ENCODE measurements around the gene DGCR6.
"Not testable (repeated sequence)": the region's sequence is repeated elsewhere in the genome, so short reads cannot be mapped to it uniquely, and the experiment has no call there.

The DGCR6 gene

DNA sequence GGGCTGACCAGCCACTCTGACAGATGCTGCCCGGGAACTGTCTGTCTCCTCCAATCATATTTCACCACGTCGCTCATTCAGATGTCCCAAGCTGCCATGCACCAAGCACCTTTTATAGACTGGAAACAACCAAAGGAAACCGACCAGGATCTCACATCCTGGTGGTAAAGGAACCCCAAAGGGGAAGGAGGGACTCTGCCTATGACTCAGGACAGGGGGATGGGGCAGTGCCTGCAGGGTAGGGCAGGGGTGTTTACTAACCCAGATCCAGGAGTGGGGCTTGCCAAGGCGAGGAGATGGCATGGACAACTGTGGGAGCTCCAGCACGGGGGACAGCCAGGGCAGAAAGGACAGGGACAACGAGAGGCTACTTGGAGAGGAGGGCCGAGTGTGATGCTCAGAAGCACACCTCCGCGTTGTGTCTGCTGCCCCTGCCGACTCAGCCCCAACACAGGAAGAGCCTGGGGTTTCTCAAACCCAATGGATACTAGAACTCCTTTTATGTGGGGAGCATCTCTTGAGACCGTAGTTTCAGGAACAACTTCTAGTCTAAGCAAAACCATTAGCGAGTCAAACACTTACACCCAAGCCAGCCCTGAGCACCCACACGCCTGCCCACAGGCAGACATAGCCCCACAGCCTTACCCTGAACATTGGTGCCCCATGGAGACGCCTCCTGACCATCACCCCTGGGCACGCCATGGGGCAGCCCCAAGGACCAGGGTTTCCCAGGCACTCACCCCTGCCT, 26.0 kb downstream of the DGCR6 start:
- DNase-seq: no peak

DNA sequence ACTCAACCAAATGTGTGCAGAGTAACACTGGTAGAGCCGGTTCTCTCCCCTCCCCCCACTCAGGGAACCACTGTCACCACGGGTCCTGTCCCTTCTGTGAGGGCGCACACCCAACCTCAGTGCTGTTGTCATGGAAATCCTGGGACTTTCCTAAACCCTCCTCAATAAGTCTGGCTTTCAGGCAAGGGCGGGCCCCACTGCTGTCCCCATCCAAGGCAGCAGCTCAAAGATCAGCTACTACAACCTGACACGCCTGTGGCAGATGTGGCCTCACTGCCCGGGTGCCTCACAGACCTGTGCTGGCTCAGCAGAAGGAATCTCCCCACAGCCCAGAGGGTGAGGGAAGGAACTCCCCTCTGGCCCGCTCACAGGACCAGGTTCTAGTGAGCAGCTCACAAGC, 27.8 kb downstream of the DGCR6 start:
- no peak for DNase-seq

DNA sequence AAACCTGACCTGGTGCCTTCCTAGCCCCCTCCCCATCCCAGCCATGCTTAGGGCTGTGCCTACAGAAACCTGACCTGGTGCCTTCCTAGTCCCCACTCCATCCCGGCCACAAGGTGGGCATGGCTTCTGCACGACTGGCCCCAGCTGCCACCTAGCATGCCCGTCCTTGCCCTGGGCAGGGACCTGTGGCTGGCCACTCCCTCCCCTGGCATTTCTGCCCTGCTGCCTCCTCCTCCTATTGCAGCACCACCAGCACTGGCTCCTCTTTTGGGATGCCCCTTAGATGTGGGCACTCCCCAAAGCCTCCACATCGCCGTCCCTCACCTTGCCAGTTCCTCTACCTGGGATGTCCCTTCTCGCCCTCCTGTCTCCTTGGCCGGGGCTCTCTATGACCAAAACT, 28.6 kb downstream of the DGCR6 start:
- not testable (repeated sequence) for DNase-seq

DNA sequence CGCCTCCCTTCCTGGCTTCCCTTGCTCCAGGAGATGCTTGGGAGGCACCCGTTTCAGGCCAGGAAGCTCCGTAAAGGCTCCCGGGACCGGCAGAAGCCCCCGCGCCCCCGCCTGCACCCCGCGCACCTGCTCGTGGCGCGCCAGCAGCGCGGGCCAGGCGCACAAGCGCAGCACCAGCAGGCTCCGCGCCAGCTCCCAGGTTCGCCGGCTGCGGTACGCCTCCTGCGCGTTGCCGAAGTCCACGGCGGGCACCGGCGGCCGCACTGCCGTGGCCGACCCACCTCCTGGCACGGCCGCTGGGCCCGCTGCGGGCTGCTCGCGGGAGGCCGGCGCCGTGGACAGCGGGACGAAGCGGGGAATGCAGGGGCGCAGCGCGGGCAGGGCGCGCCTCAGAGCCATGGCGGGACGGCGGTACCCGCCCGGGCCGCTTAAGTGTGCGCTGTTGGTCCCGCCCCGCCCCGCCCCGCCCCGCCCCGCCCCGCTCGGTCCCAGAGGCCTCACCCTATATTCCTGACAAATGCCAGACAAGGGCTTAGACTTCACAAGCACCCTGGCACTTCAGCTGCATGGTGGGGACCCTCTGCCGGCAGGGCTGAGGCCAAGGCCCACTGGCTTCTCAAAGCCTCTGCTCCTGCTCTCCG, 29.9 kb downstream of the DGCR6 start, which contains the start of gene PRODH:
PRODH (minus strand) TSS at position 405 of the 641 bp plus-strand sequence; CDS start at position 399, 6 bp downstream.
- no peak for DNase-seq

DNA sequence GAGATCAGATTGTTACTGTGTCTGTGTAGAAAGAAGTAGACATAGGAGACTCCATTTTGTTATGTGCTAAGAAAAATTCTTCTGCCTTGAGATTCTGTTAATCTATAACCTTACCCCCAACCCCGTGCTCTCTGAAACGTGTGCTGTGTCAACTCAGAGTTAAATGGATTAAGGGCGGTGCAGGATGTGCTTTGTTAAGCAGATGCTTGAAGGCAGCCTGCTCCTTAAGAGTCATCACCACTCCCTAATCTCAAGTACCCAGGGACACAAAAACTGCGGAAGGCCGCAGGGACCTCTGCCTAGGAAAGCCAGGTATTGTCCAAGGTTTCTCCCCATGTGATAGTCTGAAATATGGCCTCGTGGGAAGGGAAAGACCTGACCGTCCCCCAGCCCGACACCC, 32.6 kb downstream of the DGCR6 start:
- DNase-seq: not testable (repeated sequence)

DNA sequence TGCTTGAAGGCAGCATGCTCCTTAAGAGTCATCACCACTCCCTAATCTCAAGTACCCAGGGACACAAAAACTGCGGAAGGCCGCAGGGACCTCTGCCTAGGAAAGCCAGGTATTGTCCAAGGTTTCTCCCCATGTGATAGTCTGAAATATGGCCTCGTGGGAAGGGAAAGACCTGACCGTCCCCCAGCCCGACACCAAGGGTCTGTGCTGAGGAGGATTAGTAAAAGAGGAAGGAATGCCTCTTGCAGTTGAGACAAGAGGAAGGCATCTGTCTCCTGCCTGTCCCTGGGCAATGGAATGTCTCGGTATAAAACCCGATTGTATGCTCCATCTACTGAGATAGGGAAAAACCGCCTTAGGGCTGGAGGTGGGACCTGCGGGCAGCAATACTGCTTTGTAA, 41.0 kb downstream of the DGCR6 start:
- DNase-seq: not testable (repeated sequence)

DNA sequence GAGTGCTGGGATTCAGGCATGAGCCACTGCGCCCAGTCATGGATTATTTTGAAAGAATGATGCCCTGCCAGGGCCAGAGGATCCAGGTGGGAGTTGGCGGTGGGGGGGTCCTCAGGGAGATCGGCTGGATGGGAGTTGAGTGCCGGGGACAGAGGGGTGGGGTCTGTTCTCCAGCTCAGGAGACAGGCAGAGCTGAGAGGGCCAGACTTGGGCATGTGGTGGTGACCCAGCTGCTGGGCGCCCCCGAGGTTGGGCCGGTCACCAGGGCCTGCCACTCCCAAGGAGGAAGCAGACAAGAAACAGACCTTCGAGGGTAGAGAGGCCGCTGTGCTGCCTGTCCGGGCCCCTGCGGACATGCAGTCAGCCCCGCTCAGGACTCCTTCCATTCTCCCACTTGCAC, 41.8 kb downstream of the DGCR6 start:
- DNase-seq: no peak

DNA sequence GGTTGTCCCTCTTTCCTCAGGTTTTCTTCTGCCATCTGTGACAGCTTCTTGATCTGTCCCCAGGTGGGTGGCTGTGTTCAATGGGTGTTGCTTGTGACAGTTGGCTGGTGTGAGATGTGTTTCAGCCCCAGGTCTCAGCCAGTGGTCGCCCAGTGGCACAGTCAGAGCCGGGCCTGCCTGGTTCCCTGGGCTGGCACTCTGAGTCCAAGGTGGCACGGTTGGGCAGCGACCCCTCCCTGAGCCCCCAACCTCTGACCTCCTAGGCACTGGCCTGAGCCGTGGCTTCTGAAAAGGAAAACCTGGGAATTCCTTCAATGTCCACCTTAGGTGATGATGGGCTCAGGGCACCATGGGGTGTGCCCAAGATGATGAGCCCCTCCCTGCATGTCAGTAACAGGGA, 44.0 kb downstream of the DGCR6 start:
- no peak for DNase-seq

DNA sequence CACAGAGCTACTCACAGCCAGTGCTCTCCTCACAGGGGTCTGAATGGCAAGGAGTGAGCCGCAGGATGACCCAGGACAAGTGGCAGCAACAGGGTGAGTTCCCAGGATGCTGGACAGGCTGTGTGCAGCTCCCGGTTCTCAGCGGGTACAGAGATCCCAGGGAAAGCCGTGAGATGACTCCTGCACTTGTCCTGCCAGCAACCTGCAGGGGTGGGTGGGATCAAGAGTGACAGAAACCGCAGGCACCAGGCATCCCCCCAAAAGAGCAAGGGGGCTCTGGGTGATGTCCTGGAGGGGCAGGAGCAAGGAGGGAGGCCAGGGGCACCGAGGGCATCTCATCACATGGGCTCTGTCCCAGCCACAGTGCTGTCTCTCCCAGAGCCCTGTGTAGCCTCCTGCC, 45.9 kb downstream of the DGCR6 start:
- DNase-seq: no peak

DNA sequence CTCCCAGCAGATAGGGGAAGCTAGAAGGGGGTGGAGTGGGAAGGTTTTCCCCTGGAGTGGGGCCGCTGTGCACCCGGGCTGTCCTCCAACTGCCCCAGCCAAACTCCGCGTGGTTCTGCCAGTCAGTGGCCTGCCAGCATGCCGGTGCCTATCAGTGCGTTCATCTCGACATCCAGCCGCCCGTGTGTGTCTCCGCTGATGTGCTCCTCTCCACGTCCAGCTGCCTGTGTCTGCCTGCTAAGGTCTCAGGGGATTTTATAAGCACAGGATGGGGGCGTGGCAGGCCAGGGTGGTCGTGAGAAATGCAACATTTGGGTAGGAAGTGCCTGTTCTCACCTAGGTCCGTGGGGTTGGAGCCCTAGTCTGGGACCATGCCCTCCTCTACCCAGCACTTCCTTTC, 47.0 kb downstream of the DGCR6 start:
- DNase-seq: not testable (repeated sequence)

DNA sequence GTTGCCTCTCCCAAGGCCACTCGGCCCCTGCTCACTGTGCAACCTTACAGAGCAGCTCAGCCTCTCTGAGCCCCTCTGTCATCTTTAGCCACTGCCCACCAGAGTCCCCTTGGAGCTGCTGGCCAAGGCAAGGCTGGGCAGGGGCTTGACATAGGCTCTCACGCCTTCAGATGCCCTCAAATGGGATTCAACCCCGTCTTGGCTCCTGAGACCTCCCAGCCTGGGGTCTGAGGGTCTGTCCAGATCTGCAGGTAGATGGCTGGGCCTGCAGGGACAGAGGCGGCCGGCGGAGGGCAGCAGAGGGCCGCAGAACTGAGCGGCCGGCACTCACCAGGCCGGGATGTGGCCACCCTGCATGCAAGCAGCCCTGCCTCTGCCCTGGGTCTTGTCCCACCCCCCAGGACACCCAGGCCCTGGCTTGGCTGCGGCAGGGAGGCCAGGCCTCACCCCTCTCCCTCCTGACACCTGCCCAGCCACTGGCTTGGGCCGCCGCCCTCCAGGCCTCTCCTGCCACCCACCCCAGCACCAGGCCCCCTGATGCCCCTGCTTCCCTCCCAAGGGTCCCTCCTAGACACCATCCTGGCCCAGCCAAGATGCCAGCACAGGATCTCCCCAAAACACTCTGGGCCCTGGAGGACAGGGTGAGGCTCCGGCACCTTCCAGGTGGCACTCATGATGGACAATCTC, 48.3 kb downstream of the DGCR6 start:
- peak; percentile 49 for DNase-seq

DNA sequence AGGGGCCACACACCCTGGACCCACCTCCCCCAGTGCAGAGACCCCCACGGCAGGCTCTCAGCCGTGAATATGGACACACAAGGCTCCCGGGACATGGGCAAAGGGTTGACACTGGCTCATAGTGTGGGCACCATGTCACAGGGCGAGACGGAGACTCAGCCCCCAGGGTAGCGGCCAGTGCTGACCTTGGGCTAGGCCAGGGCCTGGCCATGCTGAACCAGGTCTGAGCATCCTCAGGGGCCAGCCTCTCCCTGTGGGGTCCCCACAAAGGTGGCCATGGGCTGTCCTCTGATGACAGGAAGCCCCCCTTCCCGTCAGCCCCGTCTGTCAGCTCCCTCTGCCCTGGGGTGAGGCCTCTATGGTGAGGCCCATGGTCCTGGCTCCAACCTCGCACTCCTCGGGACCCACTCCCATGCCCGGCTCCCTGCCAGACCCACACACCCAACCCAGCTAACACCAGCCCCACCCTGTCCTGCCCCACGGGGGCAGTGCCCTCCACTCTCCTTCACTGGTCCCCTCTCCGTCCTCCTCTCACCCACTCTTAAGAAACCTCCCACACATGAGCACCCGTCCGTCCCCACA, 49.0 kb downstream of the DGCR6 start:
- no peak for DNase-seq

DNA sequence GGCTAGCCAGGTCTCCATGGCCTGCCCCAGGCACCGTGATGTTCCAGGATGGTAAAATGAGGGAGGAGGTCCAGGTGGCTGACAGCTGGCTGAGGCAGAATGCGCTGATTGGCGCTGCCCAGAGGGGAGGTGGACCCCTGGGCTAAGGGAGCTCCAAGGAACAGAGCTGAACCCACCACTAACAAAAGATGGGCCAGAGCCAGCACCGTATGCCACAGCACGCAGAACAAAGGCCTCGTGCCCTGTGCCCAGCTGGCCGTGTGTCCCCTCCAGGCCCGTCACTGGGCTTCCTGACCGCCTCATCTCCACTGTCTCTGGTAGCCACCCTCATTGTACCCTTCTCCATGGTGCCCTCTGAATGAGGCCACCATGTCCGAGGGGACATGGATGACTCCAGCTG, 49.6 kb downstream of the DGCR6 start:
- no peak for DNase-seq

DNA sequence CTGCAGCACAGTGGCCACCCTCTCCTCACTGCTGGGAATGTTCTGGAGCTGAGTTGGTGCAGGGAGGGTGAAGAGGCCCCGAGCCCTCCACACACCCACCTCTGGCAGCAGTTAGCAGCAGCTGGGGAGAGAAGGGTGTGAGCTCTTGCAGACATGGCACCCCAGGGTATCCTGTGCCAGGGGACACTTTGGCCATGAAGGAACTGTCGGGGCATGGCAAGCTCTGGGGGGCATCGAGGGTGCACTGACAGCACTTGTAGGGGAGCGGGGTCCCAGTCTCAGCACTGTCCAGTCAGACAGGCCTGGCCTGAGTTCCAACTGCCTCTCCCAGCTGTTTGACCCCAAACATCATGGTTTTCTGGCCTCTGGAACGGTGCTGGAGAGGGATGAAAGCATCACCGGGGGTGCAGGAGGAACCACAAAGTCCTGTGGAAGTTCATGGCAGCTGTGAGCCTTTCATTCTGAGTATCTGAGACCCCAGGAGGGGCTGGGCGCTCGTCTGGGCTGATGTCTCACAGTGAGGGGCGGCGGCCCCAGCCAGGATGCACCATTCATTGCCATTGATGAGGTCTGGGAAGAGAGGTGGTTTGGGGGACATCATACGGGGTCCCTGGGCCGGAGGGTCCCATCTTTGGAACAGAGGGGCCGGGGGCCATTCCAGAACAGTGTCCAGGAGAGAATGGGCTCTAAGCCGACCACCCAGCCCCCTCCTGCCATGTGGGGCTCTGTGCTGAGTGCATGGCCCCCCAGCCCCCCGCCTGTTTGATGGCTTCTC, 50.2 kb downstream of the DGCR6 start:
- DNase-seq: not testable (repeated sequence)

DNA sequence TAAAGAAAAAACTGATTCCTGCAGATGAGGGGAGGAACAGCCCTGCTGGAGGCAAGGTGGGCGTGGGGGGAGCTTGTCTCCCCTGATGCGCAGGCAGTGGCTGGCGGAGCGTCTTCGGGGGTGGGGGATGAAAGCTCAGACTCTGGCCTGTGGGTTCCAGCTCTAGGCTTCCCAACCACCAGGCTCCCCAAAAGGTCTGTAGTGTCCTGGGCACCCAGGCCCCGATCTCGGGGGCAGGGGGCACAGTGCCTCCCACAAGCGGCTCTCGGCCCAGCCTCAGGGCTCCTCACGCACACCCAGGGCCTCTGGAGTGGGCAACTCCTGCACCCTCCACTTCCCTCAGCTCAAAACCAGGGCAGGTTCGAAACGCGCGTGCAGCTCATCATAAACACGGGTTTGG, 50.8 kb downstream of the DGCR6 start:
- DNase-seq: not testable (repeated sequence)

DNA sequence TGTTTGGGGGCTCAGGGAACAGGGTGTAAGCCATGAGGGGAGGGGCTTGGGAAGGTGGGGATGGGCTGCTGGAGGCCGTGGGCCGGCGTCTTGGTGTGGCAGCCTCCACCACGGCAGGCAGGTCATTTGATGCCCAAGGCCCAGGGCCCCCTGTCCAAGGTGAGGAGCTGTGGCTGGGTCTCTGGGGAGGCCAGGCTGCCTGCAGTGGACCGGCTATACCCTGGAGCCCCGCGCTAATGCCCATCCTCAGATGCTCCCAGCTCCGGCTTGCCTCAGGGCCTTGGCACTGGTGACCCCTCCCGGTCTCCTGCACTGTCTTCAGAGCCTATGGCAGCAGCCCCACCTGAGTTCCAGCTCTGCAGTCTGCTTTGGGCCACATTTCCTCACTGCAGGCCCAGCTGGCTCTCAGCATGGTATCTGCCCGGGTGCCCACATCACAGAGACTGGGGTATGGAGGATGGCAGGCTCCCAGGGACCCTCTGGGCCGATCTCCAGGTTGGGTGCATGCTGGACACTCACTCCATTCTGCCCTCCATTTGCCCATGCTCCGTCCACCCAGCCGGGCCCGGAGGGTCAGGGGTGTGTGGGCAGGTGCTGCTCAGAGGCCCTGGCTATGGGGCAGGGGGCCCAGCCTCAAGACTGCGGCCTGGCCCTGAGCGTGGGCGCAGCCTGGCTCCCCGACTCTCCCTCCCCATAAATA, 51.7 kb downstream of the DGCR6 start:
- not testable (repeated sequence) for DNase-seq

DNA sequence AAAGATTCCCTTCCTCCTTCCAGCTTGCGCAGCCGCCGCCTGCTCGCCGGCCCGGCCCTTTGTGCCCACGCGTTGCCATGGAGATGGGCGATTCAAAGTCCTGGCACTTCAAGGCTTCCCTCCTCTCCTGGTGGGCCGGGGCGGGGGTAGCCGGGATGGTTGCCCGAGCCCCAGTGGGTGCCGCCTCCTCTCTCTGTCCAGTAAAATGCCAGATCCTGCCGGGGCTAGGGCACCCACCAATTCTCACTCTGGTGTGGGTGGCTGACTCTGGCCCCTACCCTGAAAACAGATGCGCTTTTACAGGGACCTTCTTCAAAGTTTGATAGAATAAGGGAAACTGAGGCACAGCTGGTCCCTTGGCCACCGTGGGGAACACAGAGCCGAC, 52.2 kb downstream of the DGCR6 start:
- not testable (repeated sequence) for DNase-seq

DNA sequence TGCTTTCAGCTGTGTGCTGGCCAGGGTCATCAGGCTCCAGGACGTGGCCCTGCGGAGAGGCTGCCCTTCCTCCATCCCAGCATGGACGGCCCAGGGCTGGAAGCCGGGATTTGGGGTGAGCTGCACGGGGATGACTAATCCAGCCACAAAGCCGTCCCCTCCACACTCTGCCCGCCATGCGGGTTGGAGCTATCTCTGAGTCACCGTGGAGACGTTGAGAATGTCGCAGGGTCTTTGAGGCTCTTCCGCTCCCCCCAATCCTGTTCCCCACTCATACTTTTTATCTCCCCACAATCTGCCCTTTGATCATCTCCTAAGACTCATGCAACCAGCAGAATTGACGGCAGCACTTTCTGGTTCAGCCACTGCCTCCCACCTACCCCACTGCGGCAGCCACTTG, 52.6 kb downstream of the DGCR6 start:
- DNase-seq: not testable (repeated sequence)

DNA sequence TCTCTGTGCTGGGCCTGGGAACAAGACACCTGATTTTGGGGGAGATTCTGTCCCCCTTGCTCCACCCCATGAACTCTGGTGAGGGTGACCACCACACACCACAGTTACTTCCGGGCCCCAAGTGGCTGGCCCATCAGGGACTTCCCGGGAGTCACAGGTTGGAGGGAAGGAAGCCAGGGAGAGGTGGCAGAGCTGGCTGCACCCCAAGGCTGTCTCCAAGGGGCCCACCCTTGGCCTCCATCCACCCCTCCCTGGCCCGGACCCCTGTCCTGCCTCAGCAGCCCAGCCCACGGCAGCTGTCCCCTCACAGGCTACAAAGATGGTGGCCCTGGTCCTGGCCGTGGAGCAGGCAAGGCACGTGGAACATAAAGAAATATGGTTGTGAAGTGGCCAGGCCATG, 53.1 kb downstream of the DGCR6 start:
- not testable (repeated sequence) for DNase-seq

DNA sequence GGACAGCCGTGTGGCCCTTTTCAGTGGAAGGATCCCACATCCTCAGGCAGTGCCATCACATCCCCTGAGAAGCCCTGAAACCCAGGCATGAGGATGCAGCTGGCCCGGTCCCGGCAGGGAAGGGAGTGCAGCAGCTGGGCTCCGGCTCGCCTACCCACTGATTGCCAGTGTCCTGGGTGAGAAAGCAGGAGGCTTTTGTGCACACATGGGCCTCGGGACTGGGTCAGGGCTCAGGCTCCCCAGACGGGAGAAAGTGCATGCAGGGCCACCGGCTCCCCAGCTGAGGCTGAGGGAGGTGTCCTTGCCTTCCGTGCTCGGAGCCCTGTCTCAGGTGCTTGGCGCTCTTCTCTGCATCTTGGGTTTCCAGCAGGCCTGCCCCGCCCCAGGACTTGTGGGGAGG, 53.6 kb downstream of the DGCR6 start:
- not testable (repeated sequence) for DNase-seq

DNA sequence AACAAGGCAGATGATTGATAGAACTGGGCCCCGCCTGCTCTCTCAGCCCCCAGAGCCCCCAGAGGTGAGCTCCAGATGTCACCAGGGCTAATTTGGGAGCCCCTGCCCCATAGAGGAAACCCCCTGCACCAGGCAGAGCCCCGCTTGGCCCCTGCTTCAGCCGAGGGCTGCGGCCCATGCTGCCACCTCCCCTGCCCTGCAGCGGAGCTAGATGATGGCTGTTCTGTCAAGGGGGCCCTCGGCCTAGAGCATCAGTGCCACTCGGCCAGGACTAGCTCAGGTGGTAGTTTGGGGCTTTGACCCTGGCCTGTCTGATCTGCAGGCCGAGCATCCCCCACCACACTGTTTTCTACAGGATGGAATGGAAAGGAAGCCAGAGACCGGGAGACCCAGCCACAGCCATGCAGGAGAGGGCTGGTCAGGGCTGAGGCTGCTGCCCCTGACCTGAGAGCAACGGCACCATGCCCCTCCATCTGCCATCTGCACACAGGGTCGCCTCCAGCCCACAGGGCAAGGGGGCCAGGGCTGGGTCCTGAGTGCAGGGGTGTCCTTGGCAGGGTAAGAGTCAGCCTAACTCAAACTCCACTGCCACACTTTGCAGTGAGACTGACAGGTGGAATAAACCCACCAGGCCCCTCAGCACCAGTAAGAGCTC, 54.2 kb downstream of the DGCR6 start:
- not testable (repeated sequence) for DNase-seq

DNA sequence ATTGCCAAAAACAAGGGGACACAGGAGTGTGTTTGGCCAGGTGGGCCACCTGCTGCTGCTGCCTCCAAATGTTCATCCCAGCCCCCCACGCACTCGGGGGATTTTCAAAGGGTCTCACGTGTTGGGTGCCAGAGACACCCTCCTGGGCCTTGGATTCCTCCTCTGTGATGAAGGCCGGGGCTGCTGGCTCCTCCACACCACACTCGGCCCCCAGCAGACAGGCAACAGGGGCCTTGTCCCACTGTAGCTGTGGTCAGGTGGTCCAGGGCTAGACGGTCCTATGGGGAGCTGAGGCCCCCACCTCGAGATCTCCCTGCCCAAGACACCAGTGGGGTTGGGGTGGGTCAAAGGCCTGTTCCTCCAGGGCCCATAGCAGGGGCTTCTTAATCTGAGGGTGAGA, 55.1 kb downstream of the DGCR6 start:
- DNase-seq: not testable (repeated sequence)
